Stimulated activated CD8-positive, alpha-beta memory T cell treated with anti-CD3 and anti-CD28 coated beads, Interleukin-12 subunit alpha, Interleukin-12 subunit beta, amount 100 ng/mL, for 1 hour (primary cell): ENCODE data around the gene MYRFL.
"Not testable (repeated sequence)": the region's sequence is repeated elsewhere in the genome, so short reads cannot be mapped to it uniquely, and the experiment has no call there.

Experiments used
- DNase-seq: peaks from one replicate; pipeline ENCODE4 v3.0.0-alpha.2; 2020; ENCODE audit warnings: low read depth

The MYRFL gene

GRCh38 chr12:69824966-69825560 is at the start of gene MYRFL:
MYRFL (plus strand) TSS chr12:69825227; CDS start chr12:69825518, 291 bp downstream.
- no peak for DNase-seq

GRCh38 chr12:69779928-69780327 is 45.1 kb upstream of the MYRFL start:
- DNase-seq, result no peak

DNA sequence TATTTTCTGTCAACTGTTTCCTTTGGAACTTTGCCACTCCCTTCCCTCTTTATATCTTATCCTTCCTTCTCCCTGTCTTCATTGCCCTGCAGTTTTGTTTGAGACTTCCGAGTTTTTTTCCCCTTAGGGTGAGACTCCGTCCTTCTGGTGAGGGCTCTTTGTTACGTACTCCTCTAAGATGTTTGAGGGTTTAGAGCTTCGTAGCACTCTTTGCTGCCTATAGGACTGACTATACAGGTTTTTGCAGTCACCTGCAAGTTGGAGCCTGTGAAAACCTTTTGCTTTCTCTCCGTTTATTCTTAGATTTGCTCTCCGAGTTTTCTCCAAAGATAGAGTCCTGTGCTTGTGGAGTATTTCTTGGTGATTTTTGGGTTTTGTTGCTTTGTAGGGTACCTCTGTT is 41.7 kb upstream of the MYRFL start:
- DNase-seq, result no peak

DNA sequence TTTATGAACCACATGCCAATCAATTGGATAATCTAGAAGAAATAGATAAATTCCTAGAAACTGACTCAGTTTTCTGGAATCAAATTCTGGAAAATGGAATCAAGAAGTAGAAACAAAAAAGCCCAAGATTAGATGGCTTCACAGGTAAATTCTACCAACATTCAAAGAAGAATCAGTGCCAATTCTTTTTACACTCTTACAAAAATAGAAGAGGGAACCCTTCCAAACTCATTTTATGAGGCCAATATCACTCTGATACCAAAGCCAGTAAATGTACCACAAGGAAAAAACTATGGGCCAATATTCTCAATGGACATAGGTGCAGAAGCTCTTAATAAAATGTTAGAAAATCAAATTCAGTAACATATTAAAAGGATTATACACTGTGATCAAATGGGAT is 35.7 kb upstream of the MYRFL start:
- DNase-seq, result no peak

GRCh38 chr12:69792533-69792932 is 32.5 kb upstream of the MYRFL start:
- DNase-seq, result no peak

DNA sequence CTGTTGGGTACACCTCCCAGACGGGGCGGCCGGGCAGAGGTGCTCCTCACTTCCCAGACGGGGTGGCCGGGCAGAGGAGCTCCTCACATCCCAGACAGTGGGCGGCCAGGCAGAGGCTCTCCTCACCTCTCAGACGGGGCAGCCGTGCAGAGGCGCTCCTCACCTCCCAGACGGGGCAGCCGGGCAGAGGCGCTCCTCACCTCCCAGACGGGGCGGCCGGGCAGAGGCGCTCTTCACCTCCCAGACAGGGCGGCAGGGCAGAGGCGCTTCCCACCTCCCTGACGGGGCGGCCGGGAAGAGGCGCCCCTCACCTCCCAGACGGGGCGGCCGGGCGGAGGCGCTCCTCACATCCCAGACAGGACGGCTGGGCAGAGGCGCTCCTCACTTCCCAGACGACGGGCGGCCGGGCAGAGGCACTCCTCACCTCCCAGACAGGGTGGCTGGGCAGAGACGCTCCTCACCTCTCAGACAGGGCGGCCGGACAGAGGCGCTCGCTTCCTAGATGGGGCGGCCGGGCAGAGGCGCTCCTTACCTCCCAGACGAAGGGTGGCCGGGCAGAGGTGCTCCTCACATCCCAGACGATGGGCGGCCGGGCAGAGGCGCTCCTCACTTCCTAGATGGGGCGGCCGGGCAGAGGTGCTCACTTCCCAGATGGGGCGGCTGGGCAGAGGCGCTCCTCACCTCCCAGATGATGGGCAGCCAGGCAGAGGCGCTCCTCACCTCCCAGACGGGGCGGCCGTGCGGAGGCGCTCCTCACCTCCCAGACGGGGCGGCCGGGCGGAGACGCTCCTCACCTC is 17.7 kb upstream of the MYRFL start:
- DNase-seq, result not testable (repeated sequence)

DNA sequence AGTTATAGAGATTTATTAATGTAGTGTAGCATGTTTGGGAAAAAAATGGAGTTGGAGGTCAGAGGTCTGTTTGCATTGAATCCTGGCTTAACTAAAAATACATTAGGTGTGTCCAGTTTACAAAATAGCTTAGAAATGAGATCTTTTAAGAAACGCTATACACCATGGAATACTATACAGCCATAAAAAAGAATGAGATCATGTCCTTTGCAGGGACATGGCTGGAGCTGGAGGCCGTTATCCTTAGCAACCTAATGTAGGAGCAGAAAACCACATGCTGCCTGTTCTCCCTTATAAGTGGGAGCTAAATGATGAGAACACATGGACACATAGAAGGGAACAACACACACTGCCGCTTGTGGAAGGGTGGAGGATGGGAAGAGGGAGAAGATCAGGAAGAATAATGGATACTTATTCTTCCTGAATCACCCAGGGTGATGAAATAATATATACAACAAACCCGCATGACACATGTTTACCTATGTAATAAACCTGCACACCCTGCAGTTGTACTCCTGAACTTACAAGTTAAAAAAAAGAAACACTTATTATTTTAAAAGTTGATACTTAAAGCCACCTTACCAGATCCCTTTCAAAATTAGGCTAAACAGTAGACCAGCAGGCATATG is 14.0 kb upstream of the MYRFL start:
- no peak for DNase-seq

DNA sequence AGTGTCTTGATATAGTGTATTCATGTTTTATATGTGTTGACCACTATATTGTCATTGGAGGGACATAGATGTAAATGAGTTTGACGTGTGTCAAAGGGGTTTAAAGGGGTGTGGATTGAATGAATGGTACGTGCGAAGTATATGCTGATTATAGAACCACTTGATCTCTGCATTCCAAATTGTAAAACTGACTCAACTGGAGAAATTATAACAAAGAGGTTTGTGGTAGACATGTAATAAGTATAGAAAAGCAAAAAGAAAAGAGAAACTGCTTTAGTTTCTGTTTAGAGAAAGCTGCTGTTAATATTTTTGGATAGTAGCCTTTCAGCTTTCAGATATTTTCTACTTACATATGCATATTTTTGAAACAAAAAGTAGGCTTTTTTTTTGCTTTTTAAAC is 8.9 kb upstream of the MYRFL start:
- DNase-seq, result no peak

DNA sequence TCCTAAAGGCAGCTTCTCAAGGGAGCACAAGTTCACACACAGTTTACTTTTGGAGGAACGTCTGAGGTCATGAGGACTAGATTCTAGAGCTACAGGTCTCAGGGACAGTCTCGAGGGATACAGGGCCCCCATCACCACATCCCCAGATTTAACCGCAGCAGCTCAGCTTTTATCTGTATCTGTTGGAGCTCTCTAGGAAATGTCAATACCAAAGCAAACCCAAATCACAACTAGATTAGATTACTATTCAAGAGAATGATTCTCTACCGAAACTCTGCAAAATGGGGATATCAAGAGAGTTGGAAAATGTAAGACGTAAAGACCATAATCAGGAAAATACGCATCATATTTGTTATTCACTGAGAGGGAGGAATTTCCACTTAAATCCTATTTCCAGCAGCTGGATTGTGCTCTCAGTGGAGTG is 4.0 kb upstream of the MYRFL start:
- no peak for DNase-seq

GRCh38 chr12:69821456-69822159 is 3.4 kb upstream of the MYRFL start:
- no peak for DNase-seq

DNA sequence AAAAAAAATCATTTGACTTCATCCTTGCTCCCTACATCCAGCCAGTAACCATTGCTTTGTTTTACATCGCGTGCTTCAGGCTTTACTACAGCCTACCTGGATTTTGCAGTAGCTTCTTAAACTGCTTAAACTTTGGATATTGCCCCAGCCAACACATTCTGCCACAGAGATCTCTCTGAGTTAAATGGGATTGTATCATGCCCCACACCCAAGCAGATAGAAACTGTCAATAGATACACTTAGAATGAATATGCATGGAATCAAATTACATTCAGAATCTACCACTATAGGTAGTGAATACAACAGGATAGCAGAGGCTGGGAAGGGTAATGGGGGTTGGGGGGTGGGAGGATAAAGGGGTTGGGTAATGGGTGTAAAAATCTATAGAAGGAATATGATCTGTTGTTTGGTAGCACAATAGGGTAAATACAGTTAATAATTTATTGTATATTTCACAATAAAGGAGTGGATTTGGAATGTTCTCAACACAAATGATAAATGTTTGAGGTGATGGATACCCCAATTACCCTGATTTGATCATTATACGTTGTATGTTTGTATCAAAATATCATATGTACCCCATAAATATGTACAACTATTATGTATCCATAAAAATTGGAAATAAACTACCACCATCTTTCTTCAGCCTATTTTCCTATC is 2.7 kb upstream of the MYRFL start:
- no peak for DNase-seq

DNA sequence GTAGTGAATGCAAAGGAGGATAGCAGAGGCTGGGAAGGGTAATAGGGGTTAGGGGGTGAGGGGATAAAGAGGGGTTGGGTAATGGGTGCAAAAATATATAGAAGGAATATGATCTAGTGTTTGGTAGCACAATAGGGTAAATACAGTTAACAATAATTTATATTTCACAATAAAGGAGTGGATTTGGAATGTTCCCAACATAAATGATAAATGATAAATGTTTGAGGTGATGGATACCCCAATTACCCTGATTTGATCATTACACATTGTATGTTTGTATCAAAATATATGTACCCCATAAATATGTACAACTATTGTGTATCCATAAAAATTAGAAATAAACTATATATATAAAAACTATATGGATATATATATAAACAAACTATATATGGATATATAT is 999 bp upstream of the MYRFL start:
- DNase-seq, result no peak

DNA sequence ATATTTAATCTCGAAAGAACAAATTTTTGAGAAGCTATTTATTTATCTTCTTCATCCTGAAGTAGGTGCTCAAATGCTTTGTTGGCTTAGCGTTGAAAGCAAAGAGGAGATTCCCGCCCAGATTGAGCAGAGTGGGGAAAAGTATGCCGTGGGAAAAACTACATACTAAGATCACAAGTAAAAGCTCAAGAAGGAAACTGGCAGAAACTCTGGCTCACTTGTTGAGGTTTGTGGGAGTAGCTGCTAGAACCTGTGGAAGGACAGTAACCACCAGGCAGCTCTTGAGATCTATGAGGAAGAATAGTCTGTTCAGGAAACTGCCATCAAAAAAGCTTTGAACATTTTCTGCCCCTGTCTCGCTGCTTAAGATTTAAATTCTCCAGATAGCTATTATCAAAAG is 3.9 kb downstream of the MYRFL start:
- no peak for DNase-seq

GRCh38 chr12:69833696-69834095 is 8.7 kb downstream of the MYRFL start:
- DNase-seq, result no peak

DNA sequence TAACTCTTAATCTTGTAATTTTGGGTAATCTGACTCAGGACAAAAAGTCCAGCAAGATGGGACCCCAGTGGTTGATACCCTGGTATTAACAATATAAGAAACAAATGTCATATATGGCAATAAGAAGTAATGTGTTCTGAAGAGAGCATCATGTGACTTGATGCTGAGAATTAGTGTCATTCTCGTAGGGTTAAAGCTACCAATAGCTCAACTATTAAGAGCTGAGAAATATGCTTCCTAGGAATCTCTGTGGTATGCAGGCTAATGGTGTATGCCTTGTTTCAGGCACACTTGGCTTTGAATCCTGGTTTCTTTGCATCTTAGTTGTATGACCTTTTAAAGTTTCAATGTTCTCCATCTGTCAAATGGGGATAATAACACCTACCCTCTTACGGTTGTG is 9.1 kb downstream of the MYRFL start:
- DNase-seq, result no peak

DNA sequence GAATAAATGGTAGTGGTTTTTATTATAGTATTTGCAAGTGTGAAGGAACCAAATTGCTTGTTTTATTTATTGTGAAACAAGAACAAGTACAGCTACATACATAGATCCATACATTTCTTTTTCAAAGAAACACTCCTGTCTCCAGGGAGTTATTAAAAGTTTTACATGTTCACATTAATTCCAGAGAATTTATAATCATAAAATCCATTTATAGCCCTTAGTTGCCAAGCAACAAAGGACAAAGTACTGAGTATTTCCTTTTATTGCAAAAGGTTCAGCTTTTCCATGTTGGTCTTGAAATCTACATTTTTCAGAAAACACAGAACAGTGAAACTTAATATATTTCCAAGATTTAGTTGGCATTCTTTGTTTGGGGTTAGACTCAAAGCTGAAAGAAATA is 9.5 kb downstream of the MYRFL start:
- DNase-seq, result no peak

- DNase-seq, result no peak
These were observed 10.1 kb downstream of the MYRFL start for GRCh38 chr12:69835081-69835480.

- no peak for DNase-seq
These were observed 11.0 kb downstream of the MYRFL start for GRCh38 chr12:69836015-69836414.

DNA sequence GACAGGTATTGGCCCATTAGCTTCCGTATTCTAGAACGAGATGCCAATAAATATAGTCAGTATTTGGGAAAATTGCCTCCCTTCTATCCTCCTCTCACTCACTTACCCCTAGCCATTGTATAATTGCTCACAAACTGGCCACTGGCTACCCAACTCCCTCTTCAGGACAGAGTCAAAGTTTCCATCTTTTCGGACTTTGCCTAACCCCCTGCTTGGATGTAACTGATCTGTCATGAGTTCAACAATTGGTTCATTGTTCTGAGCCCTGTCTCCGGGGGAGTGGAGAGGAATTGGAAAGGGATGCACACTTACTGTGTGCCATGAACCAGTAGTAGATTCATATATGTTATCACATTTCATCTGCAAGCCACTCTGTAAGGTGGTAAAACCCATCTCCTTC is 12.2 kb downstream of the MYRFL start:
- no peak for DNase-seq

- no peak for DNase-seq
These were observed 12.8 kb downstream of the MYRFL start for GRCh38 chr12:69837657-69838415.

DNA sequence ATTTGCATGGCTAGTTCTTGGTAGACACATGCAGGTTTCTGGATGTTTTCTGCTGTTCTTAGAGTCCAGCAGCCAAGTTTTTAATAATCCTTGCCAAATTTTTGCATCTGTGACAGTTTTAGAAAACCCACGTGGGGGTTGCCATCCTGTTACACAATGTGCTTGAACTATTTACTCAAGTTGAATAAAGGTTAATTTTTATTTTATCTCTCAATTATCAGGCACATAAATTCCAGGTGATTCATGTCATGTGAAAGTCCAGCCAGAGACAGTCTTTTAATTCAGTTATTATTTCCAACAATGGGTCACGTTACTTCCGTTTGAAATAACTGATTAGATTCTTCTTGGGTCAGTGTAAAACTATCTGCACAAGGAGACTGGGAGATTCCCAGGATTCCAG is 15.7 kb downstream of the MYRFL start:
- no peak for DNase-seq
